Upper lobe of left lung (tissue), 4 donors: ENCODE data around the gene HAP1.

Experiments
- CTCF ChIP-seq, 6 experiments: fragments of 450-650 bp in 4 of 6; fragments of 200-600 bp in 2 of 6; sonication (generic) in 2 of 6; IDR thresholded peaks; one replicate each; pipeline ENCODE4 v1.5.1; 2016 to 2019; ENCODE audit warnings: antibody characterized with exemption in 6 of 6
- EP300 ChIP-seq, 4 donors: sonication (generic); formaldehyde crosslinking; IDR thresholded peaks; one replicate each; pipeline ENCODE4 v1.5.1; 2017; ENCODE audit warnings: antibody characterized with exemption in 4 of 4, control low read depth in 2 of 4
- POLR2A ChIP-seq, 4 donors: fragments of 450-650 bp; IDR thresholded peaks; one replicate each; pipeline ENCODE4 v1.5.1; 2016 to 2017; ENCODE audit warnings: antibody characterized with exemption in 4 of 4, mild to moderate bottlenecking in 2 of 4
- POLR2AphosphoS5 ChIP-seq, 2 donors: sonication (generic); formaldehyde crosslinking; IDR thresholded peaks; one replicate each; pipeline ENCODE4 v1.5.1; 2017; ENCODE audit warnings: antibody characterized with exemption in 2 of 2

GRCh38 chr17:41738801-41739112, 4.3 kb upstream of the HAP1 start:
- no peak for TF ChIP-seq POLR2A (IDR thresholded peaks at IDR 0.05)
- TF ChIP-seq POLR2AphosphoS5 (IDR thresholded peaks at IDR 0.05) = no peak
- no peak for TF ChIP-seq CTCF (IDR thresholded peaks at IDR 0.05)
- TF ChIP-seq EP300 (IDR thresholded peaks at IDR 0.05) = no peak
